Ammon's horn (tissue), 1 donor: ENCODE data around the gene STAP2.
A peak's percentile ranks its signal among the peaks of the same experiment; 100 is the strongest.
"Not testable (repeated sequence)": the region's sequence is repeated elsewhere in the genome, so short reads cannot be mapped to it uniquely, and the experiment has no call there.

Source experiments
- DNase-seq: peaks from one replicate; pipeline ENCODE4 v3.0.0-alpha.2; 2016; ENCODE audit warnings: low spot score

STAP2 gene

DNA sequence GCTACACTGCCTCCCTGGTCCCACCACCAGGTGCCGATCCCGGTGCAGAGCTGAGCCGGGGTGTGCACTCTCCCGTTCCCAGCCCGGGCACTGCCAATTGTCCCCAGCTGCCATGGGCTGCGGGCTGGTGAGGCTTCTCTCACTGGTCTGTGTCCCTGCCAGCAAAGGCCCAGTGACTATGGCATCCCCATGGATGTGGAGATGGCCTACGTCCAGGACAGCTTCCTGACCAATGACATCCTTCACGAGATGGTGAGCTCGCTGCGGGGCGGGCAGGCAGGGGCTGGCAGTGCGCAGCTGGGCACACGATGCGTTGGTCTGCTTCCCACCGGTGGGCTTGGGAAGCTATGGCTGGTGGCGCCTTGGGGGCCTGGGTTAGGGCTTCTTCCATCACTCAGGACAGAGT, 19.3 kb upstream of the STAP2 start:
- DNase-seq = no peak

DNA sequence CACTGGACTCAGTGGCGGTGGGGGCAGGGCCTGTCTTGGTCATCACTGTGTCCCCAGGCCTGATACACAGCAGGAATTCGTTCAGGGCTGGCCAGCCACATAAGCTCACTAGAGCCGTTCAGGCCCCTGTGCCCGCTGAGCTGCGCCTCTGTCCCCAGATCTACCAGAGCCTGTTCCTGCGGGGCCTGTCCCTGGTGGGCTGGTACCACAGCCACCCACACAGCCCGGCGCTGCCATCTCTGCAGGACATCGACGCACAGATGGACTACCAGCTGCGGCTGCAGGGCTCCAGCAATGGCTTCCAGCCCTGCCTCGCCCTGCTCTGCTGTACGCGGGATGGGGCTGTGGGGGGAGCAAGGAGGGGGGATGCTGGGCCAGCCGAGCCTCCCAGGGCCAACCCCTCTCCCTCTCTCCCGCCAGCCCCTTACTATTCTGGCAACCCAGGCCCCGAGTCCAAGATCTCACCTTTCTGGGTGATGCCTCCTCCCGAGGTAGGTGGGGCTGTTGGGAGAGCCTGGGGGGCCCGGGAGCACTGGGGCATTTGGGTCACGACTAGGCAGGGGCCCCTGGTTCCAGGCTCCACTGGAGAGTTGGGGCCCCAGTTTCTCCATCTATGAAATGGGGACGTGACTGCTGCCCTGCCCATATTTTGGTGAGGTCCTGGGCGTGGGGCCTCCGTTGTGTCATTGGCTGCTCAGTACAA, 18.6 kb upstream of the STAP2 start:
- no peak for DNase-seq

DNA sequence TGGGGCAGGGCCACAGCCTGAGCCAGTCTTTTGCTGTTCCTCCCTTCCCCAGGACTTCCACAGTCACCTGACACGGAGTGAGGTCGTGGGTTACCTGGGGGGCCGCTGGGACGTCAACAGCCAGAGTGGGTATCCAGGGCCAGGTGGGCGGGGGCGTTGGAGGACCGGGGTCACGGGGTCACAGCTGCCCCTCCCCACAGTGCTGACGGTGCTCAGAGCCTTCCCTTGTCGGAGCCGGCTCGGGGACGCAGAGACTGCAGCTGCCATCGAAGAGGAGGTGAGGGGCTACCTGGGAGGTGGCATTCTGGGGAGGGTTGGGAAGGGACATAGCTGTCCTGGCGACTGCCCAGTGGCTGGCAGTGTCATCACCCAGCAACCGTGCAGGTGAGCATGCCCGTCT, 16.3 kb upstream of the STAP2 start:
- DNase-seq = no peak

DNA sequence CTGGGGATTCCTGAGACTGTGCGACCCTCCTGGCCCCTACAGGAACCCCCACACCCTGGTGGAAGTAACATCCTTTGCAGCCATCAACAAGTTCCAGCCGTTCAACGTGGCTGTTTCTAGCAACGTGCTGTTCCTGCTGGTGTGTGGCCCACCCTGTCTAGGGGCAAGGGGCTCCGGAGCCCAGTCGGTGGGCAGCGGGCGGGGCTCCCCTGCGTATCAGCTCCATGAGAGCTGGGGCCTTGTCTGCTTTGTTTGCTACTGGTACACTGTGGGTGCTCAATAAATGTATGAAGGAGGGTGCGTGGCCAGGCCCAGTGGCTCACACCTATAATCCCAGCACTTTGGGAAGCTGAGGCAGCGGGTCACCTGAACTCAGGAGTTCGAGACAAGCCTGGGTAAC, 15.7 kb upstream of the STAP2 start:
- no peak for DNase-seq

DNA sequence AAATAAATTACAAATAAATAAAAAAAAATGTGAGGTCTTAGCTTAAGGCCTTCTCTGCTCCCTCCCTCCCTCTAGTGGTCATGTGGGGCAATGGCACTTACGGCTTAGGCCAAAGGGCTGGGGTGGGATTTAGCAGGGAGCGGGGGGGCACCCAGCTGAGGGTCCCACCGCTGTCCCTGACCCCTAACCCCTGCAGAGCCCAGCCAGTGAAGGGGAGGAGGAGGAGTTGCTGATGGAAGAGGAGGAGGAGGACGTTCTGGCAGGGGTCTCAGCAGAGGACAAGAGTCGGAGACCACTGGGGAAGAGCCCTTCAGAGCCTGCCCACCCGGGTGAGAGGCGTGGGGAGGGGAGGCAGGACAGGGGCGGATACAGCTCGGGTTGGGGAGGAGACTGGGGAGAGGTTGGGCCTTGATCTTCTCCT, 14.1 kb upstream of the STAP2 start:
- no peak for DNase-seq

DNA sequence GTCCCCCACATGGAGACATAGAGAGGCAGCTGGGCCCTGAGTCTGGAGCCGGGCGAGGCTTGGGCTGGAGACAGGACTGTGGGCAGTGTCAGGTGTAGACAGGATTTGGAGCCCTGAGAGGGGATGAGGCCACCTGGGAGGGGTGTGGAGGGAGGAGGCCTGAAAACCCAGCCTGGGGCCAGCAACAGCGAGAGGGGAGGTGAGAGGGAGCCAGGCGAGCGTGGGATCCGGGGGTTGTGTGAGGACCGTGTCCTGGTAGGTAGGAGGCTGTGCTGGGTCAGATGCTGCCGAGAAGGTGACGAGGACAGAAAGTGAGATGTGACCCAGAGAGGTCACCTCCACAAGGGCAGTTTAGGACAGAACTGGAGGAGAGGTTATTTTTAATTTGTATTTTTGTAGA, 12.1 kb upstream of the STAP2 start:
- DNase-seq = no peak

DNA sequence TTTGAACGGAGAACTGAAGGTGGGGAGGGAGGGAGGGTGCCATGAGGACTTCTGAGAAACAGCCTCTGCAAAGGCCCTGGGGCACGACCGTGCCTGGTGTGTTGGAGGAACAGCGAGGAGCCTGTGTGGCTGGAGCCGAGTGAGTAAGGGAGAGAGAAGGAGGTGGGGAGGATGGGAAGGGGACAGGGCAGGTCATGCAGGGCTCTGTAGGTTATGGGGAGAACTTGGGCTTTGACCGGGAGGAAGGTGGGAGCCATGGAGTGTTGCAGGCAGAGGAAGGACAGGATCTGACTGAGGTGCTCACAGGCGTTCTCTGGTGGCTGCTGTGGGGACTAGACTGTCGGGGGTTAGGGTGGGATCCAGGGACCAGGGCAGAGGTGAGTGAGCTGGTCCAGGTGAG, 11.5 kb upstream of the STAP2 start:
- no peak for DNase-seq

DNA sequence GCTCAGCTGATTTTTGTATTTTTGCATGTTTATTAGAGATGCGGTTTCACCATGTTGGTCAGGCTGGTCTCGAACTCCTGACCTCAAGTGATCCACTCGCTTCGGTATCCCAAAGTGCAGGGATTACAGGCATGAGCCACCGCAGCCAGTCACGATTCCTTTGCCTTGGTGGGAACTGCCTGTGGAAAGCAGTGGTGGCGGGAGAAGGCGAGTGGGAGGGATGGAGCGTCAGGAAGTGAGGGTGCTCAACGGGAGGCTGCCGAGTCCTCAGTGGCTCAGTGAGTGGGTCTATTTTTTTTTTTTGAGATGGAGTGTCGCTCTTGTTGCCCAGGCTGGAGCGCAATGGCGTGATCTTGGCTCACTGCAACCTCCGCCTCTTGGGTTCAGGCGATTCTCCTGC, 10.6 kb upstream of the STAP2 start:
- peak; percentile 6 for DNase-seq

DNA sequence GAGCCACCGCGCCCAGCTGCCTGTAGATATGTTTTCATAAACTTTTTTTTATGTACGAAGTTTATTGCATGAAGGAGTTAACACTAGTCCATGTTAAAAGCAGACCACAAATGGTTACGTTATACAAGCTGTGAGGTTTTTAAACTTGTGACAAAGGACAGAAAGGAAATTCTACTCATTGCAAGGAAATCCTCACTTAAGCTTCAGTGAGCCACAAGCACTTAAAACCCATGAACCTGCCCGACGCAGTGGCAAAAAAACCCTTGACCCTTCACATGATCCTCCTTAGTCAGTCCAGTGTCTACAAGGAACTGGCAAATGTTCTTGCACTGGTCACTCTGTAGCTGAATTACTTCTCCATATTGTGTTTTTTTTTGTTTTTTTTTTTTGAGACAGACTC, 8.9 kb upstream of the STAP2 start:
- DNase-seq = no peak

DNA sequence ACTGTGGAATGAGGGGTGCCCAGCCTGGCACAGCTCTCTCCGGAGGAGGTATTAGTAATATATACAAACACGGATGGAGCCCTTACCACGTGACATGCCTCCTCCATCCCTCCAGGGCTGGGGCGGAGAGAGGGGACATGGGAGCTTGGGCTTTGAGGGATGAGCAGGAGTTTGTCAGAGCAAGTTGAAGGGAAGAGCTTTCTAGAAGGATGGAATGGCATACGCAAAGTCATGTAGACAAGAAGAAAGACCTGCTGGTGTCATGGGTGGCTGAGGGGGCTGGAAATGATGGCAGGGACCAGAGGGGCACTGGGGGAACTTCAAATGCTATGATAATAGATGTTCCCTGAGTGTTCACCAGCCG, 7.4 kb upstream of the STAP2 start:
- DNase-seq = no peak

DNA sequence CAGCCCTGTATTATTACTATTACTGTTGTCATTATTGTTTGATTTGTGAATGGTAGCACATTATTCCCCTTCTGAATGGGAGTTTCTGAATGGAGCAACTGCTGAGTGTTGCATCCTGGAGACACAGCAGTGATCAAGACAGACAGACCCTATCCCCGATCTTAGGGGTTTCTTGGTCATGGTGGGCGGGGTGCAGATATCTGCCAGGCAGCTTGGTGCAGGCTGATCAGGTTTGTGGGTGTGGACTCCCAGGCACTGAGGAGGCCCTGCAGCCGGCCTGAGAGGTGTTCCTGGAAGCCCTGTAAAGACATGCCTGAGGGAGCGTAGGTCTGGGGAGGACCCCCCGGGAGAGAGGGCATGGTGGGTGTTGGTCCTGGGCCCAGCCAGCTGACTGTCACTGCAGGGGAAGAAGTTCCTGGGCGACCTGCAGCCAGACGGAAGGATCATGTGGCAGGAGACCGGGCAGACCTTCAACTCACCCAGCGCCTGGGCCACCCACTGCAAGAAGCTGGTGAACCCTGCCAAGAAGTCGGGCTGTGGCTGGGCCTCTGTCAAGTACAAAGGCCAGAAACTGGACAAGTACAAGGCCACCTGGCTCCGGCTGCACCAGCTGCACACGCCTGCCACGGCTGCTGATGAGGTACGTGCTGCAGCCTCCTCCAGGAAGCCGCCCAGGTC, 6.9 kb upstream of the STAP2 start:
- no peak for DNase-seq

DNA sequence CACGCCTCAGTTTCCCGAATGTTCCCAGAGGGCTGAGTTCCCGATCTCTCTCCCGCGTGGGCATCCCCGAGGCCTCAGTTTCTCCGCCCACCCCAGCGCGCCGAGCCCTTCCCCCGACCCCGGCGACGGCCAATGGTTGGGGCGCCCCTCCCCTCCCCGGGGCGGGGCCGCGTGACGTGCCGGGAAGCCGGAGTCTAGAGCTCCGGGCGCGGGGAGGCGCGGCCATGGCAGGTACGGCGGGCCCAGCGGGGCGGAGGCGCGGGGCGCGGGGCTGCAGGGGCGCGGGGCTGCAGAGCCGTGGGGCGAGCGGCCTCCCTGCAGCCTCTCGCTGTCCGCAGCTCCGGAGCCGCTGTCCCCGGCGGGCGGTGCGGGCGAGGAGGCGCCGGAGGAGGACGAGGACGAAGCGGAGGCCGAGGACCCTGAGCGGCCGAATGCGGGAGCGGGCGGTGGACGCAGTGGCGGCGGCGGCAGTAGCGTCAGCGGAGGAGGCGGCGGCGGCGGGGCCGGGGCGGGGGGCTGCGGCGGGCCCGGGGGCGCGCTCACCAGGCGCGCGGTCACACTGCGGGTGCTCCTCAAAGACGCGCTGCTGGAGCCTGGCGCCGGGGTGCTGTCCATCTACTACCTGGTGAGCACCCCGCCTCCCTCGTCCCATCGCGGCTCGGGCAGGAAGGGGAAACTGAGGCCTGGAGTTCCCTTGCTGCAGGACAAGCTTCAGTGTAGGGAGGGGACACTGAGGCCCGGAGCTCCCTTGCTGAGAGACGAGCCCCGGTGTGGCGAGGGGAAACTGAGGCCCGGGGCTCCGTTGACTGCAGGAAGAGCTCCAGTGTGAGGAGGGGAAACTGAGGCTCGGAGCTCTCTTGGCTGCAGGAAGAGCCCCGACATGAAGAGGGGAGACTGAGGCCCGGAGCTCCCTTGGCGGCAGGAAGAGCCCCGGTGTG, 5.0 kb upstream of the STAP2 start, which contains the start of gene MPND:
MPND (plus strand) TSS at position 193 of the 938 bp plus-strand sequence; CDS start at position 225, 32 bp downstream.
- peak; percentile 95 for DNase-seq

DNA sequence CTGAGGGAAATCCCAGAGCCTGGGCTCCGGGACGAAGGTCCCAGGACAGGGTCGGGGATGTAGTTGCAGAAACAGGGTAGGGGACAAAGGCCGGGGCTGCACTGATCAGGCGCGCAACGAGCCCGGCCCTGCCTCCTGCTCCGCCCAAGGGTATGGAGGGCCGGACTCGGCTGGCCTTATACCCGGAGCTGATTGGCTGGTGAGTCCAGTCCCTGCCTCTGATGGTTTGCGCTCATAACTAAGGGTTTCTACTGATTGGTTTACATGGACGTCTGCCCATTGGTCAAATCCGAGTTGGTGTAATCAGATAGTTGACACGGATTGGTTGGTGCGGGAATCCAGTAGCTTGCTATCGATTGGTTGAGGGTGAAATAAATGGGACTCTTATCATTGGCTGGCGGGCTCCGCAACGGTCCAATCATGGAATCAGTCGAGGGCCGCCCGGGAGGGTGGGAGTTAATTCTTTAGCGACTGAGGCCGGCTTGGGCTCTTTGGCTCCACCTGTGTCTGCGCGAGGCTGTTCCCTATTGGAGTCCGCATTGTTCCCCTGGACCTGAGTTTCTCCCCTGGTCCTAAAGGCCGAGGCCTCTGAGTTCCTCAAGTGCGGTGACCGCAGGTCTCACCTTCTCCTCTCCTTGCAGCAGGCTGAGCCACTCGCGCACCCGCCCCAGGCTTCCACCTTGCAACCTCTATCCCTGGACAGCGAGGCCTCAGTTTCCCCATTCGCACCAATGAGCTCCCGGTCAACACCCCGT, 4.2 kb upstream of the STAP2 start:
- DNase-seq = peak; percentile 100

DNA sequence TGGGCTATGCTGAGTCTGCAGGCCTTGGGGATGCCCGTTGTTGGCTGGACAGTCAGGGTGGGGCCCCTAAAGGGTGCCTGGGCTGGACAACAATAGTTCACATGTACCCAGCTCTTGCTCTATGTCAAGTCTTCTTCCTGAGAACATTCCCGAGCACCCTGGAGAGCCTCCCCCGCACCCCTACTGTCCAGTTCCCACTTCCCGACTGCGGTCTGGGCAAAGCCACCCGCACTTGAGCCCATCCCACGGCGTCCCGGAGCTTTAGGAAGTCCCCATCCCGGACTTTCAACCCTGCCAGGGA, 3.6 kb upstream of the STAP2 start:
- no peak for DNase-seq

DNA sequence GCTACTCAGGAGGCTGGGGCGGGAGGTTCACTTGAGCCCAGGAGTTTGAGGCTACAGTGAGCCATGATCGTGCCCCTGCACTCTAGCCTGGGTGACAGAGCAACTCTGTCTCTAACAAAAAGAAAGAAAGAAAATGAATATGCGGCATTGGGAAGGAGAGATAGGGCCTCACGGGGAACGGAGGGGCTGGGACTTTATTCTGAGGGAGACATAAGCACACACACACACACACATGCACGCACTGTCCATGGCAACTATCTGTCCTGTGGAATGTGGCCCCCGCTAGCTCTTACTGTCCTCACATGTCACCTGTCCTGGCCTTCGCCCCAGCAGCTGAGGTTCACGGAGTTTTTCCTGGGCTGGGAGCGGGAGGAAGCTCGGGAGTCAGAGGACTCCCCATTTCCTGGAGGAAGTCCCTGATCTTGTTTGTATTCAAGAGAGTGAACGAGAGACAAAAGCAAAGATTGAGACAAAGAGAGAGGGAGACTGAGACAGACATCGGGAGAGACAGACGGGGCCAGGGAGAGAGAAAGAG, 654 bp downstream of the STAP2 start:
- no peak for DNase-seq

DNA sequence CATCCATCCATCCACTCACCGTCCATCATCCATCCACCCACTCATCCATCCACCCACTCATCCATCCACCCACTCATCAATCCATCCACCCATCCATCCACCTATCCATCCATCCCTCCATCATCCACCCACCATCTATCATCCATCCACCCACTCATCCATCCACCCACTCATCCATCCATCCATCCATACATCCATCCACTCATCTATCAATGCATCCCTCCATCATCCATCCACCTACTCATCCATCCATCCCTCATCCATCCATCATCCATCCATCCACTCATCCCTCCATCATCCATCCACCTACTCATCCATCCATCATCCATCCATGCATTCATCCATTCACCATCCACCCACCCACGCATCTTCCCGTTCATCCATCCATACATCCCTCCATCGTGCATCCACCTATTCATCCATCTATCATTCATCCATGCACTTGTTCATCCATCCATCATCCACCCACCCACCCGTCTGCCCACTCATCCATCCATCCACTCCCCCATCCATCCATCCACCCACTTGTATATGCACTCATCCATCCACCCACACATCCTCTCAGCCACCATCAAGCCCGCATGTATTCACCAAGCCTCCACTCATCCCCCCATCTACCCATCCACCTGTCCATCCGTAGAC, 3.6 kb downstream of the STAP2 start:
- no peak for DNase-seq

DNA sequence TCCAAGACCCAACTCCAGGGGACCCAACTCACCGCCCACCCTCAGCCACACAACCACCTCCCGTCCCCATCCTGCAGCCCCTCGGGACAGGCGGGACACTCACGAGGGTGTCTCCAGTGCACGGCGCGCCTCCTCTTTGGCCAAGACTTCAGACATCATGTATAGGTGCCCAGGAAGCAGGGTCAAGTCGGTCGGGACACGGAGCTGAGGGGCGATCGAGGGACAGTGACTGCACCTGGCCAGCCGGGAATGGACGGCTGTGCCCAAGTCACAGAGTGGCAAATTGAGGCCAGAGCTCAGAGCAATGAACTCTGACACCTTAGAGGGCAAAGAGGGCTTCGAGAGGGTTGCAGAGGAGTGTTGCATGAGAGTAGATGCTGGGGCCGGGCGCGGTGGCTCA, 8.8 kb downstream of the STAP2 start:
- no peak for DNase-seq

DNA sequence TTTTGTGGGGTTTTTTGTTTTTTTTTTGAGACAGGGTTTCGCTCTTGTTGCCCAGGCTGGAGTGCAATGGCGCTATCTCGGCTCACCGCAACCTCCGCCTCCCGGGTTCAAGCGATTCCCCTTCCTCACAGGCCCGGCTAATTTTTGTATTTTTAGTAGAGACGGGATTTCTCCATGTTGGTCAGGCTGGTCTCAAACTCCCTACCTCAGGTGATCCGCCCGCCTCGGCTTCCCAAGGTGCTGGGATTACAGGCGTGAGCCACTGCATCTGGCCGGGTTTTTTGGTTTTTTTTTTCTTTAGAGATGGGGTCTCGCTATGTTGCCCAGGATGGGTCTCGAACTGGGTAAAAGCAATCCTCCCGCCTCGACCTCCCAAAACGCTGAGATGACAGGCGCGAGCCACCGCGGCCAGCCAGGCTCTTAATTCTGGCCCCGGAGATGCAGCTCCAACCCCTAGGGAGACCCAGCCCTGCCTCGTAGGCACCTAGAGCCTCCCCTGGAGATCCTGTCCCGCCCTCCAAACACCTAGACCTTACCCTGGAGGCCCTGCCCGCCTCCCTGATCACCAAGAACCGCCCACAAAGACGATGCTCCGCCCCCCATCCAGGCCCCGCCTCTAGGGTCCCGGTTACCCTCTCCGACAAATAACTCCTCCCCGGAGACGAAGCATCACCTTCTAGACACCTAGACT, 9.5 kb downstream of the STAP2 start:
- DNase-seq = not testable (repeated sequence)

DNA sequence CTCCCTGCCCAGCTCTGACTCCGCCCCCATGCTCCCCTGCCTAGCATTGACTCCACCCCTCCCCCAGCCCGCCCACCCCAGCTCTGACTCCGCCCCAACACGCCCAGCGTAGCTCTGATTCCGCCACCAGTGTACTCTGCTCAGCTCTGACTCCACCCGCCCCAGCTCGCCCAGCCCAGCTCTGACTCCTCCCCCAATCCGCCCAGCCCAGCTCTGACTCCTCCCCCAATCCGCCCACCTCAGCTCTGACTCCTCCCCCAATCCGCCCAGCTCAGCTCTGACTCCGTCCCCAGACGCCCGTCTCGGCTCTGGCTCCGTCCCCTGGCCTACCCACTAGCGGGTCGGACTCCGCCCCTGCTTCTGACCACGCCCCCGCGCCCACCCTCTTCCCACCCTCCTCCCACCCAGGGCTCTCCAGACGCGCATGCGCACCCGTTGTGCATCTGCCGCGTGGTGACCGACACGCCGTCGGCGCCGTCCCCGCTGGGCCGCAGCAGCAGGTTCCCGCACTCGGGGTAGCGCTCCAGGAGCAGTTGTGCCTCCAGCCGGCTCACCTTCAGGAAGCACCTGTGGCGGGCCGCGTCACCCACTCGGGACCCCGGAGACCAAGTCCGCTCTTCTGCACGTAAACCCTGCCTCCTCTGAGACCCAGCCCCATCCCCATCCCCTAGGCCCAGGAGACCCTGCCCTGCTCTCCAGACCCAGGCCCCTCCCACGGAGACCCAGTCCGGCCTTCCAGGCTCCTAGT, 10.2 kb downstream of the STAP2 start:
- peak; percentile 98 for DNase-seq

DNA sequence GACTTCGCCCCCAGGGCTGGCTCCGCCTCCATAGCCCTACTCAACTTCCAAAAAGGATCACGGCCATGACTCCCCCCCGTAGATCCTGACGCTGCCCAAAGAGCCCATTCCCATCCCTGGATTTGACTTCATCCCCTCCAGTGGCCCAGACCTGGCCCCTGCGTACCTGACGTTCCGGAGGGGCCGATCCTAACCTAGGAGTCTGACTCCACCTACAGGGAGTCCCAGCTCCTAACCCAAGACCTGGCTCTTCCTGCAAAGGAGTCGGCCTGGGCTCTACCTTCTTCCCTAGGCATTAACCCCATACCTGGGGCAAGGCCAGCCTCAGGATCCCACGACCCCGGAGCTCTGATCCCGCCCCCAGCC, 10.8 kb downstream of the STAP2 start:
- no peak for DNase-seq
